Activated CD4-positive, alpha-beta T cell treated with anti-CD3 and anti-CD28 coated beads for 4 hours (primary cell): ENCODE measurements around the gene FAM83F.
"Not testable (repeated sequence)": the region's sequence is repeated elsewhere in the genome, so short reads cannot be mapped to it uniquely, and the experiment has no call there.

ENCODE experiments used
- DNase-seq, 2 donors: peaks; one replicate each; pipeline ENCODE4 v3.0.0-alpha.2; 2020

FAM83F gene

DNA sequence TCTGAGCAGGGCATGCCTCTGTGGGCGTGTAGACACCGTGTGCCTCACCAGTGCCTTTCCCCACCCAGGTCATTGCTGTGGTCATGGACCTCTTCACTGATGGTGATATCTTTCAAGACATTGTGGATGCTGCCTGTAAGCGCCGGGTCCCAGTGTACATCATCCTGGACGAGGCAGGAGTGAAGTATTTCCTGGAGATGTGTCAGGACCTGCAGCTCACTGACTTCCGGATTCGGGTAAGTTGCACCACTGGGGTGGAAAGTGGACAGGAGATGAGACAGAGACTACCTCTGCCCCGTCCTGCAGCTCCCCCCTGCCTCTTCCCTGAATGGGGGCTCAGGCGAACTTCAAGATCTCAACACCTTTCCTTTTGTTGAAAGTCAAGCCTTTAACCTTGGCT is 24.3 kb downstream of the FAM83F start:
- no peak for DNase-seq

DNA sequence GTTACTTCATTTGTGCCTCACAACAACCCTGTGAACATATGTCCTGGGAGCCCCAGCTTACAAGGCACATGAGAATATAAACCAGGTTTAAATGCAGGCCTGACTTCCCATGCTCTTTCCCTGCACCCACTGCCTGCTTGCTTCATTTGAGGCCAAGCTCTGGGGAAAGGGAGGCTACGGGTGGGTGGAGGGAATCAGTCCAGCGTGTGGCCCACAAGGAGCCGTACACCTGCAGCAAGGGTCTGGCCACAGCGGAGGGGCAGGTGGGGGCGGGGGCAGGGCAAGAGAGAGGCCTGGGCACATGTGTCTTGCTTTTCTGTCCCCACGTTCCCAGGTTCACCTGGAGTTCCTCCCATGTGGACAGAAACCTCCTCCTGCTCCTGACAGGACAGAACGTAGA is 26.2 kb downstream of the FAM83F start:
- DNase-seq, result no peak

- no peak for DNase-seq
Observed at GRCh38 chr22:40021401-40022000, 26.7 kb downstream of the FAM83F start.

DNA sequence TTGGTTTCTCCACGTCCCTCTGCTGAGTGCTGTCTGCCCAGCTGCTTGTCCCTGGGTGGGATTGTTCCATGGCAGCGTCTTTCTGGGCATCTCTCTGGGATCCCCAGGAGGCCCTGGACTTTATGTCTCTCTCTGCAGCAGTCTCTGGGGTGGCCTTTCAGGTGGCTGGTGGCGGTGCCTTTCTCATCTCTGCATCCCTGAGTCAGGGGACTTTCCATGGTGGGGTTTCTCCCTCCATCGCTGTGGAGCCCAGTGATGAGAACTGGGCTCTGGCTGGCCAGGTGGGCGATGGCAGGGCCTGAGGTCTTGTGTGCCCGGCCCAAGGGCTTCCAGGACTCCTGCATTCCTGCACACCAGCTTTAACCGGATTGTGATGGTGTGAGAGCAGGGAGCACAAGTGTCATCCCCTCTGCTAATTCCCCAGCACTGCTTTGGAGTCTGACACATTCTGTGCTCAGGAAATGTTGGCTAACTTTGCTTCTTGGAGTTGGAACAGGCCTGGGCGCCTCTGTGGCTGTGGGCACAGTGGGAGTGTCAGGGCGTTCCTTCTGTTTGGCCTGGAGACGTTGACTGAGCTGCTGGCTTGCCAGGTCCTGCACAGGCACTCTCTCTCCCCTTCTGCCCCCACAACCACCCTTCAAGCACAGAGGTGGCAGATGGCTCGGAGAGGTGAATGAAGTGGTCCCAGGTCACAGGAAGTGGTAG is 27.9 kb downstream of the FAM83F start:
- no peak for DNase-seq

GRCh38 chr22:40023341-40023841 is 28.6 kb downstream of the FAM83F start:
- no peak for DNase-seq

DNA sequence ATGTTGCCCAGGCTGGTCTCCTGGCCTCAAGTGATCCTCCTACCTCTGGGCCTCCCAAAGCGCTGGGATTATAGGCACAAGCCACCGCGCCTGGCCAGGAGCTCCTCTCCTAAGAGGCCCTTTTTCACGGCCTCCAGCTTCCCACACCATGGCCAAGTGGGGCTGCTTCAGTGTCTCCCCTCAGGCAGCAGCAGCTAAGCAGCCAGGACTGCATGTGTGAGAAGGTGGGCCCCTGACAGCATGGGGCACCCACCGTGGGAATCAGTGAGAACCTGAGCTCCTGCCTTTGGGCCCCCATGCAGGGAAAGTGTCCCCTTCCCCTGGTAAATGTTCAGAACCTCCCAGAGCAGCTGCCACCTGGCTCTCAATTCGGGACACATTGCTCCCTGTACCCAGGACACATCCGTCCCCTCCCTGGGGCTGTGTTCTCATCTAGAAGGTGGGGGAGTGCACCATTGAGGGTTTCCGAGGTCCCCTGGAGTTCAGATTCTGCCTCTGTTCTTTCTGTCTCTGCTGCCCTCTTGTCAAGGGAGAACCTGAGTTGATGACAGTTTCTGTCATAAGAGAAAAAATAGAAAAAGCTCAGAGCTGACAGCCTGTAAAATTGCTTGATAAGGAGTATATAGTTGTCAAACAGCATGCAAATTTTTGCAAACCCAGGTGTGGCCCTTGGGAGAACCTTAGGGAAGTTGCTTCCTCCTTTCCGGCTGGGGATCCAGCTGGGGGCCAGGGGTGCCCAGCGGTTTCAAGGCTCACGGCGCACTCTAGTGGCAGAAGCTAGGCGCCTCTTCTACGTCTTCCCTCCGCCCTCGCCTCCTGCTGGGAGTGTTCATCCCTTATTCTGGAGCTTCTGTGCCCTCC is 29.7 kb downstream of the FAM83F start:
- DNase-seq, result peak; percentile 60 to 66

GRCh38 chr22:40025062-40025379 is 30.3 kb downstream of the FAM83F start:
- not testable (repeated sequence) for DNase-seq

GRCh38 chr22:40025856-40026255 is 31.1 kb downstream of the FAM83F start:
- no peak for DNase-seq

- DNase-seq, result no peak
Observed at GRCh38 chr22:40026641-40027040, 31.9 kb downstream of the FAM83F start.

- no peak for DNase-seq
Observed at GRCh38 chr22:40027191-40028097, 32.7 kb downstream of the FAM83F start.

DNA sequence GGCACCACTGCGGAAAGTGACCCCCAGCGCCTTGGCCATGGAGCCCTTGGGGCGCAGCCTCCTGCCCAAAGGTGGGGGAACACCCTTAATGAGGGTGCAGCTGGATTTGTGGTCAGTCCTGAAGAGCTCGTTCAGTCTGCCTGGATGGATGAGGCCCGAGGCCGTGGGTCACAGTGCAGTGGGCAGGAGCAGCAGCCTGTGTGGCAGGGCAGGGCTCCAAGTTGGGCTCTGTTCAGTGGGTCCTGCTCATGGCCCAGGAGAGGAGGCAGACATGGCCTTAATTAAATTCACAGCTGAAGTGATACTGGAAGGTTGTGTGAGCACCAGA is 33.3 kb downstream of the FAM83F start:
- DNase-seq, result no peak

DNA sequence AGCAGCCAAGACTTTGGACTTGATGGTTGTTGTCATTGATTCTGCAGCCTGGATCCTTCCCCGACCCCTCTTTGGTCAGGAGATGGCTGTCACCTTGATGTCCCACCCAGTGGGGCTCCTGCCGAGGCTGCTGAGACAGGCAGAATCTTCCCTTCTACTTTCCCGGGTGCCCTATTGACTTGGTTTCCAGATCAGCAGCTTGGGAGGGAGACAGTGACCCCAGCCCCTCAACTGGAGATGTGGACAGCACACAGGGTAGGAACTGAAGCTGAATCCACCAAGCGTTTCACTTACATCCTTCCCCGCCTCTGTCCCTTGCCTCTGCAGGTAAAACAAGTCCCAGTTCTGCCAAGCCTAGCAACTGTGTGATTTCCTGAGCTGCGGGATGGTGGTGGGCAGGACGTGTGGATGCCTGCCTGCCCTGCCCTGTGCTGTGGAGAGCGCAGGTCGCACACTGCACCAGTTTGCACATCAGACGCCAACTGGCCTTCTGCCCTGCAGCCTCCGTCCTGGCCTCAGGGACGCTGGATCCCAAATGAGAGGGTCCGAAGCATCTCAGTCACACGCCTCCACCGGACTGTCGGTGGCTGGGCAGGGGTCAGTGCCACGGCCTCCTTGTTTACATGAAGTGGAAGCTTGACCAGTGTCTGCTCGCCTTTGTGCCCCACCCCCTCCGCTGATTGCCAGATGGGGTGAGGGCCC is 34.6 kb downstream of the FAM83F start:
- no peak for DNase-seq

- DNase-seq, result no peak
Observed at GRCh38 chr22:40030026-40030757, 35.4 kb downstream of the FAM83F start.

DNA sequence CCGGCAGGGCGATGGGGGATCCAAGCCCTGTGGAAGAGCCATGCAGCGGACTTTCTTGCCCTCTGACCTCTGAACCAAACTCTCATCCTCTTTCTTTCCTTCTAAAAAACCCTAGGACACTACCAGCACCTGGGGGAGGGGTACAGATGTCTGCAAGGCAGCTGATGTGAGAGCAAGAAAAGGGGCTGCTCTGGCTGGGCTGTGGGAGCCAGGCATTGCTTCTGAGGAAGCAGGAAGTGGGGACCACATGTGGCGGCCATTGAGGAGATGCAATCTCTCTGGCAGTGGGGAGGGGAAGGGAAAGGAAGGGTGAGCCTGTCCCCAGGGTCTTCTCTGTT is 36.0 kb downstream of the FAM83F start:
- no peak for DNase-seq

DNA sequence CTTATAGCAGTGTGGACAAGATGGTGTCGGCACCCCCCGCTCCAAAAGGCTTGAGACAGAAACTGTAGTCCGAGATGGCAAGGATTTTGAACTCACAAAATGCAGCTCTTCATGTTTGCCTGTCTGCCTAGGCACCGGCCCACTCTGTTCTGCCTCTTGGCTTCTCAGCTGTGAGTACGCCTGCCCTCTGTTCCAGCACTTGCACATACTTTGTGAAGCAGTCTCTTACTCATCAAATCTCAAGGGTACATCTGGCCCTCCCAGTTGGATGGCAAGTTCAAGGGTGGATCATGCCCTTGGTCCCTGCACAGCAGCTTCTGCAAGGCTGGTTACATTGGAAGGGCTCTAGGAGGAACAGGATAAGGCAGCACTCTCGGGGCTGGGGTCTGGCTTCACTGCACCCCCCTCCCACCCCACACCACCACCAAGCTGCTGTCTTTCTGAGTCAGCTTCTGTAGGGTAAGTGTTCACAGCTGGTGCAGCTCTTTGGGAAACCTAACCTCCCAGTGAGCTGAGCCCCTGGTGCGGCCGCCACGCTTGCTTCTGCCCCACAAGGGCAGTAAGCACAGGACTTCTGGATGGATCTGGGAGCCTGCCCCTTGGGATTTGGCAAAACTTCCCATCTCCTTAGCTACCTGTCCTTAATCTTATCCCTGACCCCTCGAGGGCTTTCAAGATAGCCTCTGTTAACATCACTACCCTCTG is 37.2 kb downstream of the FAM83F start:
- no peak for DNase-seq

- no peak for DNase-seq
Observed at GRCh38 chr22:40033586-40034380, 39.0 kb downstream of the FAM83F start.

GRCh38 chr22:40035351-40035750 is 40.6 kb downstream of the FAM83F start:
- no peak for DNase-seq

GRCh38 chr22:40036126-40036525 is 41.4 kb downstream of the FAM83F start:
- no peak for DNase-seq

DNA sequence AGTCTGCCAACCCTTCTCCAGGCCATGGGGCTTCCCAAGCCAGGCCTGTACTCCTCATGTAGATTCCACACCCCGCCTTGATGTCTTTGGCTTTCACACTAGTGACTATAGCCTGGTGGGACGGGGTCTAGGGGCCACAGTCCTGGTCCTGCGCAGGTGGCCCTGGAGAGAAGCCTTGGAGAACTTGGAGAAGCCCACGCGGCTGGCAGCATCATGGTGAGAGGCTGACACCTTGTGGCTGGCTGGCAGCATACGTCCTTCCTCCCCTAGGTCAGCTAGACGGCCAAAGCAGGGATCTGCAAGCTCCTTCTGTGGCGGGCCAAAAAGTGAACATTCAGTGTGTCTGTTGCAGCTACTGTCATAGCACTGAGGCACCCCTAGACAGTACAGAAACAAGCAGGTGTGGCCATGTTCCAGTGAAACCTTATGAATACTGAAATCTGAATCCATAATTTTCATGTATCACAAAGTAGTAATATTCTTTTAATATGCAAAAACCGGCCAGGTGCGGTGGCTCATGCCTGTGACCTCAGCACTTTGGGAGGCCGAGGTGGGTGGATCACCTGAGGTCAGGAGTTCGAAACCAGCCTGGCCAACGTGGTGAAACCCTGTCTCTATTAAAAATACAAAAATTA is 42.0 kb downstream of the FAM83F start:
- peak; percentile 37 to 42 for DNase-seq

DNA sequence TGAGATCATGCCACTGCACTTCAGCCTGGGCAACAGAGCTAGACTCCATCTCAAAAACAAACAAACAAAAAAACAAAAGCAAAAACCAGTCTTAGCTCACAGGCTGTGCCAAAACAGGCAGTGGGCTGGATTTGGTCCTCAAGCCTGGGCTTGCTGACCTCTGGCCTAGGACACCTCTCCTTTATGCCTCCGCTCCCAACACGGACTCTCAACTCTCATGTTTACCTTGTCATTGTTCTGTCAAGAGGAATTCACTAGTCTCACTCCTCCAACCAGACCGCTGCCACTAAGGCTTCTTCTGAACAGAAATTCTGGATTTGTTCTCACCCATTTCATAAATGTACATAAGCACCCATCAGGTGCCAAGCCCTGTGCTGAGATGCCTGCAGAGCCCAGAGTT is 42.6 kb downstream of the FAM83F start:
- no peak for DNase-seq
